Measurements from ENCODE around the gene PSMD14.

- TF ChIP-seq EZH2 (IDR thresholded peaks at IDR 0.05; ENCODE audit: borderline replicate concordance, low read depth, low read length, poor library complexity, severe bottlenecking), result no peak
- TF ChIP-seq CTCF (conservative IDR thresholded peaks at IDR 0.05; ENCODE audit: low read depth, low read length), result no peak
Observed at GRCh38 chr2:161418715-161419637, 110.8 kb downstream of the PSMD14 start.
